Measurements from ENCODE around the gene FXYD1. TPM values are rescaled to one million over a fixed set of nuclear protein-coding genes. Genes with fewer than 3 reads are reported as not detected.
A peak's percentile ranks its signal among the peaks of the same experiment; 100 is the strongest.

Gene FXYD1
- total RNA-seq, 1 donor from 2014 or later: not detected

DNA sequence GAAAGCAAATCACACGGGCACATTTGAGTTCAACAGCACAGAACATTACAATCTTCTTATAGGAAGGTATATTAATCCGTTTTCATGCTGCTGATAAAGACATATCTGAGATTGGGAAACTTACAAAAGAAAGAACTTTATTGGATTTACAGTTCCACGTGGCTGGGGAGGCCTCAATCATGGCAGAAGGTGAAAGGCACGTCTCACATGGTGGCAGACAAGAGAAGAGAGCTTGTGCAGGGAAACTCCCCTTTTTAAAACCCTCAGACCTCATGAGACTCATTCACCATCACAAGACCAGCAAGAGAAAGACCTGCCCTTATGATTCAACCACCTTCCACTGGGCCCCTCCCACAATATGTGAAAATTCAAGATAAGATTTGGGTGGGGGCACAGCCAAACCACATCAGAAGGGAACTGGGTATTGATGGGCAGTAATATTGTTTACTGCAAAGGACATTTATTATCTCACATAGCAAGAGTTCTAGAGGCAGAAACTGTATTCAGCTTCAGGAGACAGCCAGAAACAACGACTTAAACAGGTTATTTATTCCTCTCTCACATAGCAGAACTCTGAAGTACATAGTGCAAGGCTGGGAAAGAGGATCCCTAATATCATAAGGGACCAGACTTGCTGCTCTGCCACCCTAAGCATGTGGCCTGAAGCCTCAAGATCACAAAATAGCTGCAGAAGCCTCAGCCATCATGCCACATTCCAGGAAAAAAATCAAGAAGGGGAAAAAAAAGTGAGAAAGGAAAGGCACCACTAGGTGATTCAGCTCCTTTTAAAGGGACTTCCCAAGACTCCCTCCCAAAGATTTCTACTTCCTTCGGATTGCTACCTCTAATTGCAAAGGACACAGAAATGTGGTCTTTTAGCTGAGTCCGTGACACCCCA, 39.0 kb downstream of the FXYD1 start:
- H3K4me3 Mint-ChIP-seq (ENCODE audit: unreplicated experiment): peak overlapping the region; percentile 44
- H3K27me3 Mint-ChIP-seq (ENCODE audit: unreplicated experiment): no peaks in the 10 kb centered on the region
- H3K36me3 Mint-ChIP-seq (ENCODE audit: low read depth, unreplicated experiment): peaks cover 5% of the 10 kb centered on the region
- no peaks in the 10 kb centered on the region for H3K4me1 Mint-ChIP-seq (ENCODE audit: unreplicated experiment)
- no peak overlapping the region for H3K27ac Mint-ChIP-seq (ENCODE audit: unreplicated experiment)
- DNase-seq (ENCODE audit: low spot score): no peak
- no peaks in the 10 kb centered on the region for H3K9me3 Mint-ChIP-seq (ENCODE audit: unreplicated experiment)
- TF ChIP-seq, protein P1, sequence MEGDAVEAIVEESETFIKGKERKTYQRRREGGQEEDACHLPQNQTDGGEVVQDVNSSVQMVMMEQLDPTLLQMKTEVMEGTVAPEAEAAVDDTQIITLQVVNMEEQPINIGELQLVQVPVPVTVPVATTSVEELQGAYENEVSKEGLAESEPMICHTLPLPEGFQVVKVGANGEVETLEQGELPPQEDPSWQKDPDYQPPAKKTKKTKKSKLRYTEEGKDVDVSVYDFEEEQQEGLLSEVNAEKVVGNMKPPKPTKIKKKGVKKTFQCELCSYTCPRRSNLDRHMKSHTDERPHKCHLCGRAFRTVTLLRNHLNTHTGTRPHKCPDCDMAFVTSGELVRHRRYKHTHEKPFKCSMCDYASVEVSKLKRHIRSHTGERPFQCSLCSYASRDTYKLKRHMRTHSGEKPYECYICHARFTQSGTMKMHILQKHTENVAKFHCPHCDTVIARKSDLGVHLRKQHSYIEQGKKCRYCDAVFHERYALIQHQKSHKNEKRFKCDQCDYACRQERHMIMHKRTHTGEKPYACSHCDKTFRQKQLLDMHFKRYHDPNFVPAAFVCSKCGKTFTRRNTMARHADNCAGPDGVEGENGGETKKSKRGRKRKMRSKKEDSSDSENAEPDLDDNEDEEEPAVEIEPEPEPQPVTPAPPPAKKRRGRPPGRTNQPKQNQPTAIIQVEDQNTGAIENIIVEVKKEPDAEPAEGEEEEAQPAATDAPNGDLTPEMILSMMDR (IDR thresholded peaks at IDR 0.05; ENCODE audit: unreplicated experiment): no peak

DNA sequence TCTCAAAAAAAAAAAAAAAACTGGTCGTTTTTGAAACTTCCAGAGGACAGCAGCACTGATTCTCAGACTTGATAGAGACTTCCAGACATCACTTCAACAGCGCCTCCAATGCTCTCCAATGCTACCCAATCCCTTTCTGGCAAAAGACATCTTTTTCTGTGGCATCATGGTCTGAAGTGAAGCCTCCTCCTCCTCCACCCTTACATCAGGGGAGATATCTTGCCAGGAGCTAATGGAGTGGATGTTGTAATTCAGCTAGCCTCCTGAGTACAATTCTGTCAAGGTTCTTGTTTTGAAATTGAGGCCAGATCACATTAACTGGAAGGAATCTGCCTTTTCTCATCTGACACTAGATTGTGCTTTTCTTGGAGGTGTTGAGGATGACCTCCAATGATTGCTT, 40.1 kb downstream of the FXYD1 start:
- H3K36me3 Mint-ChIP-seq (ENCODE audit: low read depth, unreplicated experiment): peaks cover 5% of the 10 kb centered on the region
- TF ChIP-seq, protein P1 (IDR thresholded peaks at IDR 0.05; ENCODE audit: unreplicated experiment): no peak
- no peaks in the 10 kb centered on the region for H3K27me3 Mint-ChIP-seq (ENCODE audit: unreplicated experiment)
- no peak overlapping the region for H3K4me3 Mint-ChIP-seq (ENCODE audit: unreplicated experiment)
- DNase-seq (ENCODE audit: low spot score): no peak
- H3K9me3 Mint-ChIP-seq (ENCODE audit: unreplicated experiment): no peaks in the 10 kb centered on the region
- no peaks in the 10 kb centered on the region for H3K4me1 Mint-ChIP-seq (ENCODE audit: unreplicated experiment)
- H3K27ac Mint-ChIP-seq (ENCODE audit: unreplicated experiment): no peak overlapping the region

DNA sequence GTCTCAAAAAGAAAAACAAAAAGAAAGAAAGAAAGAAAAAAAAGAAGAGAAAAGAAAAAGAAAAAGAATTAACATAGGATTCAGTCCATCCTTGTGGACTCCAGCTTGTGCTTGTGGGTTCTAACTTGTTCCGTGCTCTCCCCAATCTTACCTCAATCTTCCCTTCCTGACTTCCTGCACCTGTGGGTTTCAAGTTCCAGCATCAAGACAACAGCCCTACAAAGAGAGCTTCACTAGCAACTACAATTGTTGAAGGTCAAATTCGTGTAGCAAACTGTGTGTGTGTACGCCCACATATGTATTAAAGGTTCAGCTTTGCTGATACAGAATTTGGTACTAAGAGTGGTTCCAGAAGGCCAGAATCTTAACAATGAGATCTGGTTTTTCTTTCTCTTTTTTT, 41.2 kb downstream of the FXYD1 start:
- no peak for DNase-seq (ENCODE audit: low spot score)
- H3K4me3 Mint-ChIP-seq (ENCODE audit: unreplicated experiment): no peak overlapping the region

DNA sequence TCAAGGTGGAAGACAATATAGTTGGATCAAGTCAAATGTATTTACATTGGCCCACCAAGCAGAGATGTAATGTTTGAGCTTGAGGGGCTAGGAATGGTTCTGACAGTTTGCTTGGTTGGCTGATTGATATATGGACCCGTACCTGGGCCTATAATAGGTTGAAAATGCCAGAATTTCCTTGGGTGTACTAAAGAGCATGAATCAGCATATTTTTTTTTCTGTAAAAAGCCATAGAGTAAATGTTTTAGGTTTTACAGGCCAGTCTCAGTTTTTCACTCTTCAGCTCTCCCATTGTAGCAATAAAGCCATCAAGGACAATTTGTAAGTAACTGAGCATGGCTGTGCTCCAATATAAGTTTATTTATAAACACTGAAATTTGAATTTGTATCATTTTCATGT, 42.8 kb downstream of the FXYD1 start:
- Mint-ChIP-seq H3K9me3 (ENCODE audit: unreplicated experiment) (peaks cover 4% of the 10 kb centered on the region), H3K27ac (ENCODE audit: unreplicated experiment) (no peak overlapping the region), H3K4me3 (ENCODE audit: unreplicated experiment) (no peak overlapping the region), H3K27me3 (ENCODE audit: unreplicated experiment) (no peaks in the 10 kb centered on the region), H3K4me1 (ENCODE audit: unreplicated experiment) (no peaks in the 10 kb centered on the region), H3K36me3 (ENCODE audit: low read depth, unreplicated experiment) (peaks cover 5% of the 10 kb centered on the region)
- no peak for DNase-seq (ENCODE audit: low spot score)
- TF ChIP-seq, protein P1 (IDR thresholded peaks at IDR 0.05; ENCODE audit: unreplicated experiment): no peak

More for the DNA sequence above, 41.2 kb downstream of the FXYD1 start:
- Mint-ChIP-seq H3K27me3 (ENCODE audit: unreplicated experiment) (no peaks in the 10 kb centered on the region), H3K27ac (ENCODE audit: unreplicated experiment) (no peak overlapping the region), H3K36me3 (ENCODE audit: low read depth, unreplicated experiment) (peaks cover 5% of the 10 kb centered on the region), H3K4me1 (ENCODE audit: unreplicated experiment) (no peaks in the 10 kb centered on the region), H3K9me3 (ENCODE audit: unreplicated experiment) (peaks cover 4% of the 10 kb centered on the region)
- TF ChIP-seq, protein P1 (IDR thresholded peaks at IDR 0.05; ENCODE audit: unreplicated experiment): no peak

DNA sequence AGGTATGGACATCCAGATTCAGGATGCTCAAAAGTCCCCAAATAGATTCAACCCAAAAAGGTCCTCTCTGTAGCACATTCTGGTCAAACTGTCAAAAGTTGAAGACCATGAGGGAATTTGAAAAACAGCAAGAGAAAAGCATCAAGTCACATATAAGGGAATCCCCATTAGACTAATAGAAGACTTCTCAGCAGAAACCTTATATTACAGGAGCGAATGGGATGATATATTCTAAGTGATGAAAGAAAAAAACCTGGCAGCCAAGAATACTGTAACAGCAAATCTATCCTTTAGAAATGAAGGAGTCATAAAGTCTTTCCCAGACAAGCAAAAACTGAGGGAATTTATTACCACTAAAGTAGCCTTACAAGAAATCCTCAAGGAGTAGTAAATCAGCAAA, 45.6 kb downstream of the FXYD1 start:
- Mint-ChIP-seq H3K27me3 (ENCODE audit: unreplicated experiment) (no peaks in the 10 kb centered on the region), H3K36me3 (ENCODE audit: low read depth, unreplicated experiment) (no peaks in the 10 kb centered on the region), H3K9me3 (ENCODE audit: unreplicated experiment) (peaks cover 4% of the 10 kb centered on the region), H3K4me3 (ENCODE audit: unreplicated experiment) (no peak overlapping the region), H3K4me1 (ENCODE audit: unreplicated experiment) (no peaks in the 10 kb centered on the region), H3K27ac (ENCODE audit: unreplicated experiment) (no peak overlapping the region)
- TF ChIP-seq, protein P1 (IDR thresholded peaks at IDR 0.05; ENCODE audit: unreplicated experiment): no peak
- DNase-seq (ENCODE audit: low spot score): no peak
